Measurements from ENCODE around the gene TMEM174.

The TMEM174 gene

GRCh38 chr5:73172951-73173350, at the start of gene TMEM174:
TSS of gene TMEM174 (plus strand) at chr5:73173193. CDS start at chr5:73173244, 51 bp downstream.
- H3K4me3 ChIP-seq (ENCODE audit: low read depth, low read length): no peak within 1 kb of the TSS
- no peak for TF ChIP-seq CTCF (IDR thresholded peaks at IDR 0.05; ENCODE audit: low read depth, low read length)

- no peak overlapping the region for H3K4me3 ChIP-seq (ENCODE audit: low read depth, low read length)
- TF ChIP-seq CTCF (IDR thresholded peaks at IDR 0.05; ENCODE audit: low read depth, low read length): no peak
Measured at GRCh38 chr5:73125289-73125688, 47.7 kb upstream of the TMEM174 start.

- no peak overlapping the region for H3K4me3 ChIP-seq (ENCODE audit: low read depth, low read length)
- TF ChIP-seq CTCF (IDR thresholded peaks at IDR 0.05; ENCODE audit: low read depth, low read length): no peak
Measured at GRCh38 chr5:73126381-73126780, 46.6 kb upstream of the TMEM174 start.

GRCh38 chr5:73126957-73127356, 46.0 kb upstream of the TMEM174 start:
- no peak overlapping the region for H3K4me3 ChIP-seq (ENCODE audit: low read depth, low read length)

GRCh38 chr5:73129143-73129542, 43.9 kb upstream of the TMEM174 start:
- no peak overlapping the region for H3K4me3 ChIP-seq (ENCODE audit: low read depth, low read length)
- no peak for TF ChIP-seq CTCF (IDR thresholded peaks at IDR 0.05; ENCODE audit: low read depth, low read length)

More at GRCh38 chr5:73126957-73127356, 46.0 kb upstream of the TMEM174 start:
- no peak for TF ChIP-seq CTCF (IDR thresholded peaks at IDR 0.05; ENCODE audit: low read depth, low read length)

GRCh38 chr5:73130811-73131210, 42.2 kb upstream of the TMEM174 start:
- no peak for TF ChIP-seq CTCF (IDR thresholded peaks at IDR 0.05; ENCODE audit: low read depth, low read length)

GRCh38 chr5:73131711-73132425, 41.1 kb upstream of the TMEM174 start:
- no peak overlapping the region for H3K4me3 ChIP-seq (ENCODE audit: low read depth, low read length)
- no peak for TF ChIP-seq CTCF (IDR thresholded peaks at IDR 0.05; ENCODE audit: low read depth, low read length)

More at GRCh38 chr5:73130811-73131210, 42.2 kb upstream of the TMEM174 start:
- no peak overlapping the region for H3K4me3 ChIP-seq (ENCODE audit: low read depth, low read length)

Data from WI38 (cell line).